Adrenal gland (tissue), 12 donors: Measurements from ENCODE around the gene NIPA2. TPM values are rescaled to one million over a fixed set of nuclear protein-coding genes. Genes with fewer than 3 reads are reported as not detected.

ENCODE experiments used
- DNase-seq, 7 donors: peaks; one replicate each; pipeline ENCODE4 v3.0.0-alpha.2; 2019 to 2020
- H3K27ac ChIP-seq, 5 donors: fragments of 200-600 bp; sonication (generic) in 4 of 5; 1 replicate in 3 of 5; 2 replicates in 2 of 5; pipeline versions ENCODE4 v1.5.1 to v1.8.0; 2016 to 2020; ENCODE audit warnings: mild to moderate bottlenecking in 1 of 5
- H3K27me3 ChIP-seq: fragments of 200-600 bp; 2 replicates; pipeline ENCODE4 v1.8.0; 2021
- H3K36me3 ChIP-seq, 2 donors: fragments of 200-600 bp; replicated peaks in 1 of 2; 1 replicate in 1 of 2; 2 replicates in 1 of 2; pipeline versions ENCODE4 v1.5.1 to v1.8.0; 2018 to 2022
- H3K4me1 ChIP-seq, 2 donors: fragments of 200-600 bp; replicated peaks in 1 of 2; 1 replicate in 1 of 2; 2 replicates in 1 of 2; pipeline versions ENCODE4 v1.5.1 to v1.8.0; 2018 to 2021
- H3K4me3 ChIP-seq, 4 donors: fragments of 200-600 bp; sonication (generic) in 3 of 4; one replicate each; pipeline ENCODE4 v1.5.1; 2016 to 2018
- H3K9me3 ChIP-seq, 3 donors: fragments of 200-600 bp; sonication (generic) in 1 of 3; replicated peaks in 1 of 3; 1 replicate in 2 of 3; 2 replicates in 1 of 3; pipeline versions ENCODE4 v1.5.1 to v1.8.0; 2016 to 2021
- POLR2A ChIP-seq, 2 donors: fragments of 450-650 bp; IDR thresholded peaks; one replicate each; pipeline ENCODE4 v1.6.1; 2017; ENCODE audit warnings: antibody characterized with exemption in 2 of 2, mild to moderate bottlenecking in 2 of 2, moderate library complexity in 1 of 2
- WGBS, 4 donors: extraction: QIAGEN DNeasy Blood & Tissue Kit in 2 of 4; methylation state at CpG; one replicate each; pipeline versions ENCODE4 v1.1.5 to v1.1.7; 2013 to 2017; 5-methylcytosine and 5-hydroxymethylcytosine counted together
- intact Hi-C, 2 donors: fragments of 100-400 bp; cut with DNase I; formaldehyde crosslinking; loops; one replicate each; pipeline versions ENCODE4 v1.14.1 to v1.15.0; 2022 to 2023
- polyA plus RNA-seq, 3 donors: library from polyadenylated mRNA; stranded (reverse); fragments of 200-250 nt in 2 of 3; fragments of 350-450 nt in 1 of 3; fragmentation: Illumina TruSeq in 1 of 3; extraction: RNeasy Lipid Tissue Mini Kit (QIAGEN cat#74804) in 1 of 3; gene quantifications; one replicate each; pipeline ENCODE4 v1.2.3, GENCODE V29; 2013 to 2014
- total RNA-seq, 9 donors: library from RNA; depleted of rRNA in 4 of 9; stranded (reverse); fragments of >200 nt in 4 of 9; fragments of 120-200 nt in 1 of 9; fragmentation: NEBNext Ultra II Directional in 1 of 9; extraction: Animal tissue kit (Norgen Biotek cat#: 25700) in 1 of 9; gene quantifications; one replicate each; pipeline versions ENCODE4 v1.1.0 to v1.2.4, GENCODE V29; 2013 to 2023
- TF ChIP-seq, protein P1 (sequence below), 6 experiments: fragments of 450-650 bp in 4 of 6; fragments of 200-600 bp in 2 of 6; sonication (generic) in 1 of 6; IDR thresholded peaks; 1 replicate in 5 of 6; 2 replicates in 1 of 6; pipeline versions ENCODE4 v1.5.1 to v1.8.0; 2016 to 2021; ENCODE audit warnings: antibody characterized with exemption in 6 of 6, mild to moderate bottlenecking in 2 of 6, moderate library complexity in 1 of 6
- donor health status: healthy with polysubstance abuse.
- donor health status: Bipolar disorder and iron deficiency.
- donor health status: DM: yes; HTN: yes; CAD: no.
- donor health status: DM: no; HTN: no; CAD: no.
- donor health status: DM: no; HTN: no; CAD: no.
- donor health status: DM: yes; HTN: yes; CAD: no.

NIPA2 gene
- total and polyA plus RNA-seq, 12 donors = 10.5 to 77.4 (median 60.2) TPM

DNA sequence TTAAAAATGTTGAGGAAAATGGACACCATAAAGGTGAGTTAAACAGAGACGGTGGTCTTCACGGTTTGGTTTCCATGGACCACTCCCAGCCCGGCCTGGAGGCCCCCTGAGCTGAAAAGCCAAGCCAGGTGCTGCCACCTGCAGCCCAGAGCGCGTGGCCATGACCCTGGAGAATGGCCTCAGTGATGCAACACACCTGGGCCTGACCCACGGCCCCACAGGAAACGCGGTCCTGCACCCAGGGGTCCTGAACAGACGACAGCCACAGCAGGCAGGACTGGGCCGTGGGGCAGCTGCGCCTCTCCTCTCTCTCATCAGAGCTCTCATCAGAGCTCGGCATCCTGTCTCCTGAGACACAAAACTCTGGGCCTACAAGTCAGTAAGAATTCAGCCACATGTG is 64.1 kb downstream of the NIPA2 start:
- Histone ChIP-seq H3K27ac (no peak overlapping the region), H3K36me3 (peaks cover 0 to 46% of the 10 kb centered on the region in 2 donors), H3K4me1 (no peaks in the 10 kb centered on the region), H3K9me3 (no peaks in the 10 kb centered on the region), H3K27me3 (no peaks in the 10 kb centered on the region), H3K4me3 (no peak overlapping the region)
- intact Hi-C loops = no loop called here
- TF ChIP-seq POLR2A (IDR thresholded peaks at IDR 0.05) = no peak
- TF ChIP-seq, protein P1, sequence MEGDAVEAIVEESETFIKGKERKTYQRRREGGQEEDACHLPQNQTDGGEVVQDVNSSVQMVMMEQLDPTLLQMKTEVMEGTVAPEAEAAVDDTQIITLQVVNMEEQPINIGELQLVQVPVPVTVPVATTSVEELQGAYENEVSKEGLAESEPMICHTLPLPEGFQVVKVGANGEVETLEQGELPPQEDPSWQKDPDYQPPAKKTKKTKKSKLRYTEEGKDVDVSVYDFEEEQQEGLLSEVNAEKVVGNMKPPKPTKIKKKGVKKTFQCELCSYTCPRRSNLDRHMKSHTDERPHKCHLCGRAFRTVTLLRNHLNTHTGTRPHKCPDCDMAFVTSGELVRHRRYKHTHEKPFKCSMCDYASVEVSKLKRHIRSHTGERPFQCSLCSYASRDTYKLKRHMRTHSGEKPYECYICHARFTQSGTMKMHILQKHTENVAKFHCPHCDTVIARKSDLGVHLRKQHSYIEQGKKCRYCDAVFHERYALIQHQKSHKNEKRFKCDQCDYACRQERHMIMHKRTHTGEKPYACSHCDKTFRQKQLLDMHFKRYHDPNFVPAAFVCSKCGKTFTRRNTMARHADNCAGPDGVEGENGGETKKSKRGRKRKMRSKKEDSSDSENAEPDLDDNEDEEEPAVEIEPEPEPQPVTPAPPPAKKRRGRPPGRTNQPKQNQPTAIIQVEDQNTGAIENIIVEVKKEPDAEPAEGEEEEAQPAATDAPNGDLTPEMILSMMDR (IDR thresholded peaks at IDR 0.05) = no peak
- DNase-seq = no peak
- WGBS, 4 donors = 83 to 91% (median 88%) methylated on average over 8 to 12 of the region's 12 CpGs

DNA sequence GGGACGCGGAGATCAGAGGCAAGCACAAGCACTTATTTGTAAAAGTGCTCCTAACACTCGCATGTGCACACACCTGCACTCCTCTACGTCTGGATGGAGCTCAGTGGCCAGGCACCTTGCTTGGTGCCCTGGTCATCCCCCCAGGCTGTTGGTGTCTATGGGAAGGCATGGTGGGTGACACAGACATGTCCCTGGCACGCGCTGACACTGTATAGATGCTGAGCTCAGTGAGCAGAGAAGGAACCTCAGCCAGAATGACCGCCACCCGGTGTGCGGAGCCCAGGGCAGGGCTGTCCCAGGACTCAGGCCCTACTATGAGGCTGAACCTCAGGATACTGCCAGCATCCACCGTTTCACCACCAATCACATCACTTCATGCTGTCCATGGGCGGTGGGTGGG is 64.5 kb downstream of the NIPA2 start:
- TF ChIP-seq POLR2A (IDR thresholded peaks at IDR 0.05) = no peak
- TF ChIP-seq, protein P1 (IDR thresholded peaks at IDR 0.05) = no peak
- WGBS, 4 donors = 80 to 95% (median 92%) methylated on average over 1 to 11 of the region's 11 CpGs
- no peak overlapping the region for H3K27ac ChIP-seq
- H3K4me1 ChIP-seq = no peaks in the 10 kb centered on the region
- H3K27me3 ChIP-seq = no peaks in the 10 kb centered on the region
- peaks cover 0 to 46% of the 10 kb centered on the region in 2 donors for H3K36me3 ChIP-seq
- no peak for DNase-seq
- no peak overlapping the region for H3K4me3 ChIP-seq
- no peaks in the 10 kb centered on the region for H3K9me3 ChIP-seq
- intact Hi-C loops = no loop called here

DNA sequence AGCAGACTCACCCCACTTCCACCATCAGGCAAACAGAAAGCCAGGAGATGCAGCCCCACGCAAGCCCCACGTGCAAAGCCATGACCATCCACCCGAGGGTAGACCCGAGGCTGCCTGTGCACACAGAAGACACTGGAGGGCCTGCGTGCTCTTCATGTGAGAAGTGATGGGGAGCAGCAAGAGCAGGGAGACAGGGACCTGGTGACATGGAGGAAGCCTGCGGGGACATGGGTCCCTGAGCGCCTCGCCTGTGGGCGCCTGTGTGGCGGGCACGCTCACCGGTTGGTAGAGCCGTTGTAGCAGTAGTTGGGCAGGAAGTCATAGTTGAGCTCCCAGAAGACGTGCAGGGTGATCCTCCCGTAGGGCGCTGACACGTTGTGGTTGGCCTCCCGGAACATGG is 65.0 kb downstream of the NIPA2 start:
- Histone ChIP-seq H3K27ac (no peak overlapping the region), H3K9me3 (no peaks in the 10 kb centered on the region), H3K36me3 (peaks cover 0 to 49% of the 10 kb centered on the region in 2 donors), H3K4me3 (no peak overlapping the region), H3K27me3 (no peaks in the 10 kb centered on the region), H3K4me1 (no peaks in the 10 kb centered on the region)
- 80 to 95% (median 91%) methylated on average over 10 to 18 of the region's 18 CpGs for WGBS, 4 donors
- TF ChIP-seq, protein P1 (IDR thresholded peaks at IDR 0.05) = no peak
- no peak for TF ChIP-seq POLR2A (IDR thresholded peaks at IDR 0.05)
- intact Hi-C loops = no loop called here
- DNase-seq = no peak

DNA sequence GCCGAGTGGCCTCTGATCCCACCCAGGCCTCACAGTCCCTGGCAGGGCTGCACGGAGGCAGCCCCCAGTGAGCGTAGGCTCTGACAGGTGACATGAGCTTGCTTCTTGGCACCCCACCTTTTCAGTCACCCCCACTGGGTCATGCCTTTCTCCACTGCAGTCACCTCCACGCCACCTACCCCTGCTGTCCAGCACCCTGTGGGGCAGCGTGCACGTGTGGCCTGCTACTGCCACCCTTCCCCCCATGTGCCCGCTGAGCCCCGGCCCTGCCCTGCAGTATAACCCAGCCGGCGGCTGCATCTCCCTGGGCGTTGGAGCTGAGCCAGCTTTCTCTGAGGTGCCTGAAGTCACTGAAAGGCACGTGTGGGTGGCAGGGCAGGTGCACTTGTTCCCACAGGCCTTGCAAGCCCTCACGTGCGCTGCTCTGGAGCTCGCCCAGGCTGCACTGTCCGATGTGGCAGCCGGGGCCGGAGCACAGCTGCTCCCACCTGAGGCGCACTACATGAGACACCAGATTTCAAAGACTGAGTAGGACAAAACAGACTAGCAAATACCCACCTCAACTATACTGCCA is 65.6 kb downstream of the NIPA2 start:
- Histone ChIP-seq H3K36me3 (peaks cover 0 to 52% of the 10 kb centered on the region in 2 donors), H3K4me1 (no peaks in the 10 kb centered on the region), H3K4me3 (no peak overlapping the region), H3K27ac (no peak overlapping the region), H3K27me3 (no peaks in the 10 kb centered on the region), H3K9me3 (no peaks in the 10 kb centered on the region)
- intact Hi-C loops = no loop called here
- WGBS, 4 donors = 89 to 93% (median 90%) methylated on average over 16 to 19 of the region's 19 CpGs
- DNase-seq = no peak
- no peak for TF ChIP-seq POLR2A (IDR thresholded peaks at IDR 0.05)
- TF ChIP-seq, protein P1 (IDR thresholded peaks at IDR 0.05) = no peak
